IPS-15b (cell line): ENCODE measurements around the gene AP4B1.

Source experiments
- H3K27me3 ChIP-seq: one replicate; pipeline ENCODE4 v1.6.1; 2013; ENCODE audit warnings: low read length; ENCODE audit not compliant: control insufficient read depth, insufficient read depth
- H3K36me3 ChIP-seq: one replicate; pipeline ENCODE4 v1.6.1; 2013; ENCODE audit warnings: low read length; ENCODE audit not compliant: control insufficient read depth, insufficient read depth
- H3K4me1 ChIP-seq: one replicate; pipeline ENCODE4 v1.6.1; 2013; ENCODE audit warnings: mild to moderate bottlenecking, low read length; ENCODE audit not compliant: control insufficient read depth, insufficient read depth
- H3K4me3 ChIP-seq: one replicate; pipeline ENCODE4 v1.5.1; 2013; ENCODE audit warnings: low read depth, low read length
- H3K9ac ChIP-seq: one replicate; pipeline ENCODE4 v1.6.1; 2013; ENCODE audit warnings: low read depth, mild to moderate bottlenecking, low read length
- H3K9me3 ChIP-seq: one replicate; pipeline ENCODE4 v1.6.1; 2013; ENCODE audit warnings: mild to moderate bottlenecking, low read length; ENCODE audit not compliant: control insufficient read depth, insufficient read depth

AP4B1 gene

GRCh38 chr1:113846391-113847035 is 58.1 kb downstream of the AP4B1 start:
- H3K27me3 ChIP-seq, result no peaks in the 10 kb centered on the region
- no peaks in the 10 kb centered on the region for H3K9me3 ChIP-seq
- H3K36me3 ChIP-seq, result no peaks in the 10 kb centered on the region
- no peak overlapping the region for H3K9ac ChIP-seq
- no peak overlapping the region for H3K4me3 ChIP-seq
- H3K4me1 ChIP-seq, result no peaks in the 10 kb centered on the region
